Left lung (tissue), 10 donors: ENCODE measurements around the gene KCNQ1OT1. TPM values are rescaled to one million over a fixed set of nuclear protein-coding genes. Genes with fewer than 3 reads are reported as not detected.

Source experiments
- ATAC-seq: fragments of 200-7000 bp; cut with Tn5 transposase; one replicate; pipeline ENCODE4 v1.9.1; 2020; ENCODE audit warnings: moderate library complexity
- DNase-seq, 4 donors: peaks; one replicate each; pipeline ENCODE4 v3.0.0-alpha.2; 2013 to 2020
- H3K27ac ChIP-seq, 2 donors: fragments of 200-600 bp; sonication (generic) in 1 of 2; one replicate each; pipeline versions ENCODE4 v1.5.0 to v1.8.0; 2020 to 2021
- H3K27me3 ChIP-seq, 2 donors: fragments of 200-600 bp; sonication (generic) in 1 of 2; one replicate each; pipeline versions ENCODE4 v1.5.0 to v1.8.0; 2020 to 2021
- H3K36me3 ChIP-seq, 2 donors: fragments of 200-600 bp; sonication (generic) in 1 of 2; one replicate each; pipeline versions ENCODE4 v1.5.0 to v1.8.0; 2020 to 2021
- H3K4me1 ChIP-seq, 2 donors: fragments of 200-600 bp; one replicate each; pipeline ENCODE4 v1.8.0; 2021
- H3K4me3 ChIP-seq, 2 donors: fragments of 200-600 bp; sonication (generic) in 1 of 2; one replicate each; pipeline versions ENCODE4 v1.5.0 to v1.8.0; 2020 to 2021; ENCODE audit warnings: mild to moderate bottlenecking in 1 of 2
- H3K9me3 ChIP-seq, 2 donors: fragments of 200-600 bp; sonication (generic) in 1 of 2; one replicate each; pipeline versions ENCODE4 v1.5.0 to v1.8.0; 2020 to 2021
- CTCF ChIP-seq, 2 donors: fragments of 200-600 bp; sonication (generic) in 1 of 2; IDR thresholded peaks; one replicate each; pipeline versions ENCODE4 v1.5.0 to v1.8.0; 2021; ENCODE audit warnings: antibody characterized with exemption in 2 of 2
- intact Hi-C, 2 donors: fragments of 100-400 bp; cut with DNase I; formaldehyde crosslinking; loops; one replicate each; pipeline versions ENCODE4 v1.11.2 to v1.14.2; 2022
- polyA plus RNA-seq, 6 donors: library from polyadenylated mRNA; unstranded; fragments of 120-200 nt; gene quantifications; one replicate each; pipeline ENCODE4 v1.2.1, GENCODE V29; 2013; ENCODE audit not compliant: insufficient read length in 6 of 6
- total RNA-seq, 2 donors: library from RNA; stranded (reverse); fragmentation: NEBNext Ultra II Directional; extraction: Animal tissue kit (Norgen Biotek cat#: 25700); gene quantifications; one replicate each; pipeline ENCODE4 v1.2.1, GENCODE V29; 2021
- donor health status: DM: no; HTN: yes; CAD: no.
- donor health status: DM: no; HTN: no; CAD: no.

Gene KCNQ1OT1
- total and polyA plus RNA-seq, 8 donors, result 1.9 to 2.9 (median 2.7) TPM

GRCh38 chr11:2724653-2725367 lies 25.0 kb upstream of the KCNQ1OT1 start:
- no peak for DNase-seq
- Histone ChIP-seq H3K36me3 (no peaks in the 10 kb centered on the region), H3K27me3 (no peaks in the 10 kb centered on the region), H3K9me3 (no peaks in the 10 kb centered on the region), H3K4me1 (no peaks in the 10 kb centered on the region), H3K4me3 (no peak overlapping the region), H3K27ac (no peak overlapping the region)
- peak; percentile 31 for ATAC-seq
- no peak for TF ChIP-seq CTCF (IDR thresholded peaks at IDR 0.05)
- intact Hi-C loops, result no loop called here

- Histone ChIP-seq H3K4me1 (no peaks in the 10 kb centered on the region), H3K27ac (no peak overlapping the region), H3K27me3 (no peaks in the 10 kb centered on the region), H3K4me3 (no peak overlapping the region), H3K36me3 (no peaks in the 10 kb centered on the region), H3K9me3 (no peaks in the 10 kb centered on the region)
- intact Hi-C loops, result no loop called here
- DNase-seq, result no peak
- no peak for TF ChIP-seq CTCF (IDR thresholded peaks at IDR 0.05)
- ATAC-seq, result no peak
These were observed 24.3 kb upstream of the KCNQ1OT1 start for GRCh38 chr11:2724104-2724503.

- Histone ChIP-seq H3K27me3 (no peaks in the 10 kb centered on the region), H3K9me3 (no peaks in the 10 kb centered on the region), H3K4me1 (no peaks in the 10 kb centered on the region), H3K4me3 (no peak overlapping the region), H3K36me3 (no peaks in the 10 kb centered on the region), H3K27ac (no peak overlapping the region)
- ATAC-seq, result no peak
- intact Hi-C loops, result no loop called here
- no peak for TF ChIP-seq CTCF (IDR thresholded peaks at IDR 0.05)
- no peak for DNase-seq
These were observed 23.2 kb upstream of the KCNQ1OT1 start for GRCh38 chr11:2722955-2723354.

GRCh38 chr11:2721210-2721916 lies 21.6 kb upstream of the KCNQ1OT1 start:
- Histone ChIP-seq H3K27me3 (no peaks in the 10 kb centered on the region), H3K4me1 (no peaks in the 10 kb centered on the region), H3K27ac (no peak overlapping the region), H3K4me3 (no peak overlapping the region), H3K9me3 (no peaks in the 10 kb centered on the region), H3K36me3 (no peaks in the 10 kb centered on the region)
- no peak for ATAC-seq
- DNase-seq, result peak in 1 of 4 donors; percentile 61
- intact Hi-C loops, result no loop called here
- TF ChIP-seq CTCF (IDR thresholded peaks at IDR 0.05), result no peak

- intact Hi-C loops, result no loop called here
- Histone ChIP-seq H3K27me3 (no peaks in the 10 kb centered on the region), H3K27ac (no peak overlapping the region), H3K4me3 (no peak overlapping the region), H3K9me3 (no peaks in the 10 kb centered on the region), H3K36me3 (no peaks in the 10 kb centered on the region), H3K4me1 (no peaks in the 10 kb centered on the region)
- TF ChIP-seq CTCF (IDR thresholded peaks at IDR 0.05), result no peak
- DNase-seq (peak in 1 of 4 donors; percentile 66), ATAC-seq (no peak)
These were observed 20.2 kb upstream of the KCNQ1OT1 start for GRCh38 chr11:2719831-2720590.
